ENCODE results near the gene NPL. TPM values are rescaled to one million over a fixed set of nuclear protein-coding genes. Genes with fewer than 3 reads are reported as not detected.

Gene NPL
- total RNA-seq, 2 donors from 2014 or later, result 10.3 to 30.7 TPM

- no peak overlapping the region for H3K27ac ChIP-seq
- H3K9me3 ChIP-seq, result no peaks in the 10 kb centered on the region
- TF ChIP-seq CTCF (IDR thresholded peaks at IDR 0.05), result no peak
- H3K27me3 ChIP-seq (replicated peaks; ENCODE audit: insufficient read depth), result no peaks in the 10 kb centered on the region
- DNase-seq (ENCODE audit: low spot score) (no peak), ATAC-seq (ENCODE audit: insufficient number of reproducible peaks, low FRiP score, low read depth) (no peak)
- no peak overlapping the region for H3K4me3 ChIP-seq
- H3K36me3 ChIP-seq, result peaks cover 74% of the 10 kb centered on the region
- H3K4me1 ChIP-seq (ENCODE audit: control insufficient read depth in 1 of 2, low read depth in 2 of 2), result no peaks in the 10 kb centered on the region
Measured at GRCh38 chr1:182875889-182876288, 86.3 kb downstream of the NPL start.

GRCh38 chr1:182877331-182877730 is 87.8 kb downstream of the NPL start:
- H3K4me3 ChIP-seq, result no peak overlapping the region
- H3K9me3 ChIP-seq, result no peaks in the 10 kb centered on the region
- no peak for TF ChIP-seq CTCF (IDR thresholded peaks at IDR 0.05)
- H3K27me3 ChIP-seq (replicated peaks; ENCODE audit: insufficient read depth), result no peaks in the 10 kb centered on the region
- no peaks in the 10 kb centered on the region for H3K4me1 ChIP-seq (ENCODE audit: control insufficient read depth in 1 of 2, low read depth in 2 of 2)
- no peak for ATAC-seq (ENCODE audit: insufficient number of reproducible peaks, low FRiP score, low read depth)
- peaks cover 88% of the 10 kb centered on the region for H3K36me3 ChIP-seq
- DNase-seq (ENCODE audit: low spot score), result no peak
- no peak overlapping the region for H3K27ac ChIP-seq

- H3K27me3 ChIP-seq (replicated peaks; ENCODE audit: insufficient read depth), result no peaks in the 10 kb centered on the region
- no peak for ATAC-seq (ENCODE audit: insufficient number of reproducible peaks, low FRiP score, low read depth)
- H3K4me3 ChIP-seq, result no peak overlapping the region
- no peak overlapping the region for H3K27ac ChIP-seq
- no peak for DNase-seq (ENCODE audit: low spot score)
- no peaks in the 10 kb centered on the region for H3K4me1 ChIP-seq (ENCODE audit: control insufficient read depth in 1 of 2, low read depth in 2 of 2)
- peaks cover 88% of the 10 kb centered on the region for H3K36me3 ChIP-seq
- no peaks in the 10 kb centered on the region for H3K9me3 ChIP-seq
- TF ChIP-seq CTCF (IDR thresholded peaks at IDR 0.05), result no peak
Measured at GRCh38 chr1:182877842-182878241, 88.3 kb downstream of the NPL start.

Other genes with a start within 250 kb of the NPL start
- 10 to 100 TPM in 1 of 2 donors, 1 to 10 TPM in 1; 5.9 to 11.2 TPM for gene RNASEL, start 200.5 kb upstream of the NPL start, total RNA-seq
- 10 to 100 TPM in 1 of 2 donors, 1 to 10 TPM in 1; 8.8 to 15.2 TPM for gene RGS16, start 185.4 kb upstream of the NPL start, total RNA-seq
- gene RGS8, start 105.2 kb upstream of the NPL start, total RNA-seq, result not detected
- gene DHX9, start 49.6 kb downstream of the NPL start, total RNA-seq, result 10 to 100 TPM; 62.7 to 67.9 TPM
- not detected for gene SHCBP1L, start 163.4 kb downstream of the NPL start, total RNA-seq
- 100 to 1,000 TPM; 273 to 362 TPM for gene LAMC1, start 233.6 kb downstream of the NPL start, total RNA-seq

All from thoracic aorta (tissue), 2 donors.